B cell (primary cell): ENCODE results near the gene GLIS1.

ENCODE experiments used
- CTCF ChIP-seq: fragments of 200-600 bp; IDR thresholded peaks from one replicate; pipeline ENCODE4 v1.8.0; 2022; ENCODE audit warnings: antibody characterized with exemption, mild to moderate bottlenecking
- EZH2 ChIP-seq: IDR thresholded peaks from 2 replicates; pipeline ENCODE4 v1.6.1; 2012; ENCODE audit warnings: borderline replicate concordance, low read depth, mild to moderate bottlenecking, moderate library complexity, low read length; ENCODE audit not compliant: insufficient read depth, poor library complexity, severe bottlenecking

GRCh38 chr1:53660666-53661065, 78.3 kb downstream of the GLIS1 start:
- TF ChIP-seq CTCF (no peak), EZH2 (no peak)
